Large intestine (tissue), 3 donors: ENCODE measurements around the gene MAN1A1. TPM values are rescaled to one million over a fixed set of nuclear protein-coding genes. Genes with fewer than 3 reads are reported as not detected.

Source experiments
- DNase-seq, 2 donors: peaks; one replicate each; pipeline versions ENCODE4 v3.0.0 to v3.0.0-alpha.2; 2013
- H3K27ac ChIP-seq: one replicate; pipeline ENCODE4 v1.5.1; 2013; ENCODE audit warnings: low read length
- H3K27me3 ChIP-seq: 2 replicates; pipeline ENCODE4 v1.6.1; 2013; ENCODE audit warnings: low read length; ENCODE audit not compliant: control insufficient read depth, insufficient read depth
- H3K36me3 ChIP-seq: 2 replicates; pipeline ENCODE4 v1.6.1; 2013; ENCODE audit warnings: low read length; ENCODE audit not compliant: control insufficient read depth, insufficient read depth
- H3K4me1 ChIP-seq: one replicate; pipeline ENCODE4 v1.6.1; 2013; ENCODE audit warnings: low read length; ENCODE audit not compliant: control insufficient read depth, insufficient read depth
- H3K4me3 ChIP-seq: one replicate; pipeline ENCODE4 v1.5.1; 2013; ENCODE audit warnings: low read length
- H3K9me3 ChIP-seq: one replicate; pipeline ENCODE4 v1.6.1; 2013; ENCODE audit warnings: mild to moderate bottlenecking, low read depth, low read length, moderate library complexity; ENCODE audit not compliant: control insufficient read depth
- WGBS: methylation state at CpG from one replicate; pipeline ENCODE4 v1.1.5; 2013; ENCODE audit warnings: low lambda C conversion rate; ENCODE audit not compliant: insufficient coverage; 5-methylcytosine and 5-hydroxymethylcytosine counted together
- polyA plus RNA-seq: library from polyadenylated mRNA; unstranded; fragments of 120-200 nt; gene quantifications from one replicate; pipeline ENCODE4 v1.2.1, GENCODE V29; 2013

Gene MAN1A1
- polyA plus RNA-seq, 1 donor: 123 TPM

- WGBS: no CpG with 5 or more reads among the region's 5 CpGs
- Histone ChIP-seq H3K36me3 (no peaks in the 10 kb centered on the region), H3K27me3 (no peaks in the 10 kb centered on the region), H3K4me1 (peaks cover 4% of the 10 kb centered on the region), H3K9me3 (no peaks in the 10 kb centered on the region), H3K4me3 (no peak overlapping the region), H3K27ac (no peak overlapping the region)
- peak; percentile 25 to 46 for DNase-seq
These were observed 201.3 kb downstream of the MAN1A1 start for GRCh38 chr6:119148098-119148824.

- whole genome bisulfite sequencing: no CpG with 5 or more reads among the region's 6 CpGs
These were observed 202.2 kb downstream of the MAN1A1 start for GRCh38 chr6:119147101-119148053.

GRCh38 chr6:119145111-119145510, 204.4 kb downstream of the MAN1A1 start:
- H3K27ac ChIP-seq: no peak overlapping the region
- no peak for DNase-seq
- WGBS: no CpG with 5 or more reads among the region's 2 CpGs

More at GRCh38 chr6:119147101-119148053, 202.2 kb downstream of the MAN1A1 start:
- peaks cover 4% of the 10 kb centered on the region for H3K4me1 ChIP-seq
- no peaks in the 10 kb centered on the region for H3K36me3 ChIP-seq
- H3K27ac ChIP-seq: peak overlapping the region; percentile 65
- DNase-seq: peak; percentile 71 to 77
- no peaks in the 10 kb centered on the region for H3K9me3 ChIP-seq
- H3K27me3 ChIP-seq: no peaks in the 10 kb centered on the region
- no peak overlapping the region for H3K4me3 ChIP-seq

GRCh38 chr6:119142637-119143036, 206.9 kb downstream of the MAN1A1 start:
- no CpG with 5 or more reads among the region's 5 CpGs for WGBS
- DNase-seq: no peak
- Histone ChIP-seq H3K27ac (no peak overlapping the region), H3K4me3 (no peak overlapping the region), H3K36me3 (no peaks in the 10 kb centered on the region), H3K4me1 (peaks cover 2% of the 10 kb centered on the region), H3K27me3 (no peaks in the 10 kb centered on the region), H3K9me3 (no peaks in the 10 kb centered on the region)

More at GRCh38 chr6:119145111-119145510, 204.4 kb downstream of the MAN1A1 start:
- Histone ChIP-seq H3K4me1 (peaks cover 4% of the 10 kb centered on the region), H3K4me3 (no peak overlapping the region), H3K27me3 (no peaks in the 10 kb centered on the region), H3K36me3 (no peaks in the 10 kb centered on the region), H3K9me3 (no peaks in the 10 kb centered on the region)

- Histone ChIP-seq H3K4me1 (no peaks in the 10 kb centered on the region), H3K27ac (no peak overlapping the region), H3K27me3 (no peaks in the 10 kb centered on the region), H3K9me3 (no peaks in the 10 kb centered on the region), H3K4me3 (no peak overlapping the region), H3K36me3 (no peaks in the 10 kb centered on the region)
- no CpG with 5 or more reads among the region's 9 CpGs for WGBS
- no peak for DNase-seq
These were observed 207.5 kb downstream of the MAN1A1 start for GRCh38 chr6:119142041-119142440.

- no peaks in the 10 kb centered on the region for H3K27me3 ChIP-seq
- no peak for DNase-seq
- no peak overlapping the region for H3K27ac ChIP-seq
- no peak overlapping the region for H3K4me3 ChIP-seq
- WGBS: 40% methylated on average over 1 of the region's 12 CpGs
- no peaks in the 10 kb centered on the region for H3K36me3 ChIP-seq
- H3K9me3 ChIP-seq: no peaks in the 10 kb centered on the region
- H3K4me1 ChIP-seq: no peaks in the 10 kb centered on the region
These were observed 209.1 kb downstream of the MAN1A1 start for GRCh38 chr6:119140196-119141140.

- DNase-seq: no peak
- Histone ChIP-seq H3K4me3 (no peak overlapping the region), H3K27ac (no peak overlapping the region), H3K36me3 (no peaks in the 10 kb centered on the region), H3K27me3 (no peaks in the 10 kb centered on the region), H3K9me3 (no peaks in the 10 kb centered on the region), H3K4me1 (no peaks in the 10 kb centered on the region)
- WGBS: no CpG with 5 or more reads among the region's 7 CpGs
These were observed 210.5 kb downstream of the MAN1A1 start for GRCh38 chr6:119138906-119139541.

GRCh38 chr6:119137194-119138072, 212.1 kb downstream of the MAN1A1 start:
- no peak overlapping the region for H3K27ac ChIP-seq
- no peaks in the 10 kb centered on the region for H3K4me1 ChIP-seq
- no peaks in the 10 kb centered on the region for H3K9me3 ChIP-seq
- DNase-seq: no peak
- no CpG with 5 or more reads among the region's 5 CpGs for WGBS
- H3K4me3 ChIP-seq: no peak overlapping the region
- H3K27me3 ChIP-seq: no peaks in the 10 kb centered on the region
- H3K36me3 ChIP-seq: no peaks in the 10 kb centered on the region

GRCh38 chr6:119134752-119135151, 214.8 kb downstream of the MAN1A1 start:
- no CpG with 5 or more reads among the region's 2 CpGs for WGBS
- H3K27ac ChIP-seq: no peak overlapping the region

More at GRCh38 chr6:119134752-119135151, 214.8 kb downstream of the MAN1A1 start:
- no peak for DNase-seq
- no peaks in the 10 kb centered on the region for H3K36me3 ChIP-seq
- H3K4me1 ChIP-seq: no peaks in the 10 kb centered on the region
- H3K27me3 ChIP-seq: no peaks in the 10 kb centered on the region
- no peaks in the 10 kb centered on the region for H3K9me3 ChIP-seq
- H3K4me3 ChIP-seq: no peak overlapping the region
